Neural cell (in vitro differentiated cells): ENCODE results near the gene ANGPT4. TPM values are rescaled to one million over a fixed set of nuclear protein-coding genes. Genes with fewer than 3 reads are reported as not detected.

ENCODE experiments used
- H2AFZ ChIP-seq: fragments of 200-600, 300-800 bp; sonication (generic), shearing (Covaris generic); 2 replicates; pipeline ENCODE4 v1.6.0; 2014; ENCODE audit warnings: low read depth, mild to moderate bottlenecking, antibody characterized with exemption, low read length, moderate library complexity
- H3F3A ChIP-seq: fragments of 200-600 bp; shearing (Covaris generic); 2 replicates; pipeline ENCODE4 v1.6.1; 2016; ENCODE audit warnings: mild to moderate bottlenecking, moderate library complexity, mixed read lengths, antibody characterized with exemption, low read length; ENCODE audit not compliant: insufficient read depth, poor library complexity, severe bottlenecking
- H3K27ac ChIP-seq: fragments of 200-600, 300-800 bp; sonication (generic), shearing (Covaris generic); 2 replicates; pipeline ENCODE4 v1.5.1; 2014; ENCODE audit warnings: mild to moderate bottlenecking, low read length, moderate library complexity
- H3K27me3 ChIP-seq: fragments of 300-800, 200-600 bp; sonication (generic), shearing (Covaris generic); 2 replicates; pipeline ENCODE4 v1.6.0; 2014; ENCODE audit warnings: mild to moderate bottlenecking, low read depth, low read length, moderate library complexity; ENCODE audit not compliant: insufficient read depth
- H3K36me3 ChIP-seq: fragments of 300-800, 200-600 bp; sonication (generic), shearing (Covaris generic); 2 replicates; pipeline ENCODE4 v1.5.1; 2014; ENCODE audit warnings: mild to moderate bottlenecking, antibody characterized with exemption, low read length, moderate library complexity; ENCODE audit not compliant: insufficient read depth
- H3K4me2 ChIP-seq: fragments of 300-800, 200-600 bp; sonication (generic), shearing (Covaris generic); 2 replicates; pipeline ENCODE4 v1.6.0; 2014; ENCODE audit warnings: mild to moderate bottlenecking, low read length
- H3K4me3 ChIP-seq: fragments of 300-800, 200-600 bp; sonication (generic), shearing (Covaris generic); 2 replicates; pipeline ENCODE4 v1.5.1; 2014; ENCODE audit warnings: mild to moderate bottlenecking, low read length, moderate library complexity
- H3K79me2 ChIP-seq: fragments of 200-600 bp; shearing (Covaris generic); replicated peaks from 2 replicates; pipeline ENCODE4 v1.6.0; 2014; ENCODE audit warnings: mild to moderate bottlenecking, low read length, moderate library complexity; ENCODE audit not compliant: insufficient read depth
- H3K9ac ChIP-seq: fragments of 300-800, 200-600 bp; sonication (generic), shearing (Covaris generic); 2 replicates; pipeline ENCODE4 v1.6.1; 2016; ENCODE audit warnings: mild to moderate bottlenecking, low read length, mixed read lengths
- H3K9me2 ChIP-seq: fragments of 200-600 bp; shearing (Covaris generic); 2 replicates; pipeline ENCODE4 v1.6.1; 2016; ENCODE audit warnings: mild to moderate bottlenecking, low read length, mixed read lengths; ENCODE audit not compliant: insufficient read depth
- H3K9me3 ChIP-seq: fragments of 200-600, 300-800 bp; sonication (generic), shearing (Covaris generic); 2 replicates; pipeline ENCODE4 v1.6.1; 2016; ENCODE audit warnings: mild to moderate bottlenecking, mixed run types, low read length, moderate library complexity, mixed read lengths
- H4K20me1 ChIP-seq: fragments of 200-600 bp; shearing (Covaris generic); 2 replicates; pipeline ENCODE4 v1.6.1; 2016; ENCODE audit warnings: mild to moderate bottlenecking, mixed run types; ENCODE audit not compliant: insufficient read depth
- CTCF ChIP-seq: fragments of 450-650 bp; IDR thresholded peaks from 2 replicates; pipeline ENCODE4 v1.5.1; 2014; ENCODE audit warnings: antibody characterized with exemption, mild to moderate bottlenecking, moderate library complexity; ENCODE audit not compliant: poor library complexity, severe bottlenecking
- EP300 ChIP-seq: fragments of 450-650 bp; conservative IDR thresholded peaks from 2 replicates; pipeline ENCODE4 v1.6.1; 2014; ENCODE audit warnings: antibody characterized with exemption, mild to moderate bottlenecking, moderate library complexity; ENCODE audit not compliant: poor library complexity, severe bottlenecking
- EZH2 ChIP-seq: fragments of 200-600, 300-800 bp; shearing (Covaris generic), sonication (generic); IDR thresholded peaks from 2 replicates; pipeline ENCODE4 v1.6.1; 2014; ENCODE audit warnings: antibody characterized with exemption, low read length, borderline replicate concordance, mild to moderate bottlenecking; ENCODE audit not compliant: insufficient read depth, poor library complexity, severe bottlenecking
- MXI1 ChIP-seq: fragments of 450-650 bp; conservative IDR thresholded peaks from 2 replicates; pipeline ENCODE4 v1.6.1; 2014; ENCODE audit warnings: antibody characterized with exemption, mild to moderate bottlenecking; ENCODE audit not compliant: poor library complexity, severe bottlenecking
- POLR2AphosphoS5 ChIP-seq: IDR thresholded peaks from 2 replicates; pipeline ENCODE4 v1.6.1; 2012
- RAD21 ChIP-seq: fragments of 450-650 bp; conservative IDR thresholded peaks from 2 replicates; pipeline ENCODE4 v1.6.1; 2014; ENCODE audit warnings: antibody characterized with exemption, mild to moderate bottlenecking, moderate library complexity
- SMC3 ChIP-seq: fragments of 450-650 bp; conservative IDR thresholded peaks from 2 replicates; pipeline ENCODE4 v1.6.1; 2014; ENCODE audit warnings: antibody characterized with exemption, mild to moderate bottlenecking, moderate library complexity; ENCODE audit not compliant: poor library complexity
- TAF1 ChIP-seq: IDR thresholded peaks from 2 replicates; pipeline ENCODE4 v1.6.1; 2012; ENCODE audit warnings: low read depth
- polyA plus RNA-seq: library from polyadenylated mRNA; depleted of rRNA; stranded (reverse); fragments of >200 nt; gene quantifications from 2 replicates; pipeline ENCODE4 v1.2.3, GENCODE V29; 2014
- TF ChIP-seq, protein P1 (sequence below): IDR thresholded peaks from 2 replicates; pipeline ENCODE4 v1.6.1; 2012; ENCODE audit warnings: borderline replicate concordance

Gene ANGPT4
- polyA plus RNA-seq, 1 donor from 2014 or later, result not detected

DNA sequence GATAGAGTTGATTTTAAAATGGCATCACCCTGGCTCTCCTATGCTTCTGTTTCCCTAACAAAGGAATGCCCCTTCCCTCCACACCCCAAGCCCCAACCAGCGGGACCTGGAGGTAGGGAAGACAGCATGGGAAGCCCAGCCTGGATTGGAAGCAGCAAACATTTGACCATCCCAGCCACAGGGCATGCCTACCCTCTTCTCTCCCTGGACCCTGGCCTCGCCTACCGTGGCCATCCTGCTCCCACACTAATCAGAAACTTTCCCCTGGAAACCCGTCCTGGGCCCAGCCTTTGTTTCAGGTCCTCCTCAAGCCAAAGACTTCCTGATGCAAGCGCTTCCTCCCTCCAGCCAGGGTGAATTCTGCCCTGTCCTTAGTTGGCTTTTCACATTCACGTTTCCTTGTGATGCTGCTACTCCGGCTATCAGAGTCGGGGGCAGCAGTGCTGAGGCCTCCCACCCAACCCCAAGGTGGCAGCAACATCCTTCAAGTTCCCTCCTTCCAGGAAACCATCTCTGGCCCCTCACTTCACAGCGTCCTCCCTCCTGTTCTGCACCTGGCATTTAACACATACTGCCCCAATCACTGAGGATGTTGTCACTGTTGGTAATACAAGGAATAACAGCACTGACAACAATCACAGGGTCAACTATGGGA, 18.2 kb upstream of the ANGPT4 start:
- no peak overlapping the region for H2AFZ ChIP-seq
- H3K27me3 ChIP-seq, result no peaks in the 10 kb centered on the region
- no peaks in the 10 kb centered on the region for H3K79me2 ChIP-seq
- H3K9me2 ChIP-seq, result no peaks in the 10 kb centered on the region
- no peak for TF ChIP-seq MXI1
- TF ChIP-seq SMC3, result no peak
- TF ChIP-seq, protein P1, sequence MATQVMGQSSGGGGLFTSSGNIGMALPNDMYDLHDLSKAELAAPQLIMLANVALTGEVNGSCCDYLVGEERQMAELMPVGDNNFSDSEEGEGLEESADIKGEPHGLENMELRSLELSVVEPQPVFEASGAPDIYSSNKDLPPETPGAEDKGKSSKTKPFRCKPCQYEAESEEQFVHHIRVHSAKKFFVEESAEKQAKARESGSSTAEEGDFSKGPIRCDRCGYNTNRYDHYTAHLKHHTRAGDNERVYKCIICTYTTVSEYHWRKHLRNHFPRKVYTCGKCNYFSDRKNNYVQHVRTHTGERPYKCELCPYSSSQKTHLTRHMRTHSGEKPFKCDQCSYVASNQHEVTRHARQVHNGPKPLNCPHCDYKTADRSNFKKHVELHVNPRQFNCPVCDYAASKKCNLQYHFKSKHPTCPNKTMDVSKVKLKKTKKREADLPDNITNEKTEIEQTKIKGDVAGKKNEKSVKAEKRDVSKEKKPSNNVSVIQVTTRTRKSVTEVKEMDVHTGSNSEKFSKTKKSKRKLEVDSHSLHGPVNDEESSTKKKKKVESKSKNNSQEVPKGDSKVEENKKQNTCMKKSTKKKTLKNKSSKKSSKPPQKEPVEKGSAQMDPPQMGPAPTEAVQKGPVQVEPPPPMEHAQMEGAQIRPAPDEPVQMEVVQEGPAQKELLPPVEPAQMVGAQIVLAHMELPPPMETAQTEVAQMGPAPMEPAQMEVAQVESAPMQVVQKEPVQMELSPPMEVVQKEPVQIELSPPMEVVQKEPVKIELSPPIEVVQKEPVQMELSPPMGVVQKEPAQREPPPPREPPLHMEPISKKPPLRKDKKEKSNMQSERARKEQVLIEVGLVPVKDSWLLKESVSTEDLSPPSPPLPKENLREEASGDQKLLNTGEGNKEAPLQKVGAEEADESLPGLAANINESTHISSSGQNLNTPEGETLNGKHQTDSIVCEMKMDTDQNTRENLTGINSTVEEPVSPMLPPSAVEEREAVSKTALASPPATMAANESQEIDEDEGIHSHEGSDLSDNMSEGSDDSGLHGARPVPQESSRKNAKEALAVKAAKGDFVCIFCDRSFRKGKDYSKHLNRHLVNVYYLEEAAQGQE, result no peak
- TF ChIP-seq RAD21, result no peak
- TF ChIP-seq CTCF, result no peak
- no peak for TF ChIP-seq POLR2AphosphoS5
- TF ChIP-seq TAF1, result no peak
- no peak for TF ChIP-seq EZH2
- TF ChIP-seq EP300, result no peak
- no peak overlapping the region for H3K4me2 ChIP-seq
- H3K9ac ChIP-seq, result no peak overlapping the region
- H3K9me3 ChIP-seq, result no peaks in the 10 kb centered on the region
- H3K36me3 ChIP-seq, result no peaks in the 10 kb centered on the region
- no peak overlapping the region for H3K27ac ChIP-seq
- no peaks in the 10 kb centered on the region for H3F3A ChIP-seq
- no peaks in the 10 kb centered on the region for H4K20me1 ChIP-seq
- no peak overlapping the region for H3K4me3 ChIP-seq

DNA sequence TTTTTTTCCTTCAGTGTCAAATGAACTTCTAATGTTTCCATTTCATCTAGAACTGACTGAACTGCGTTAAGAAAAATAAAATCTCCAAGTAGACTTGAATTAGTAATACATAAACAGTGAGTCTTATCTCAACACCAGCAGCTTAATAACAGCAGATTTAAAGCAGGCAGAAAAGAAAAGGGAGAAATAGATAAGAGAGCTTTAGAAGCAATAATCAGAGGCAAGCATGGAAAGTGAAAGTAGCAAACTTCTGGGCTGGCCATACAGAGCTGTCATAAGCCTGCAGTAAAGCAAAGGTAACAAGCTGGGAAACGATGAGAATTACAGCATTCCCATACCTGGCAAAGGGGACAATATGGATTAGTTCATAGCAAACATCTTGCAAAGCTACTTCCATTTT, 16.9 kb upstream of the ANGPT4 start:
- H3K9ac ChIP-seq, result no peak overlapping the region
- no peaks in the 10 kb centered on the region for H3F3A ChIP-seq
- no peaks in the 10 kb centered on the region for H3K27me3 ChIP-seq
- TF ChIP-seq TAF1, result no peak
- TF ChIP-seq EP300, result no peak
- no peak for TF ChIP-seq RAD21
- TF ChIP-seq EZH2, result no peak
- TF ChIP-seq POLR2AphosphoS5, result no peak
- TF ChIP-seq MXI1, result no peak
- no peak for TF ChIP-seq CTCF
- no peak for TF ChIP-seq SMC3
- TF ChIP-seq, protein P1, result no peak
- H3K36me3 ChIP-seq, result no peaks in the 10 kb centered on the region
- no peak overlapping the region for H2AFZ ChIP-seq
- H3K9me3 ChIP-seq, result no peaks in the 10 kb centered on the region
- H4K20me1 ChIP-seq, result no peaks in the 10 kb centered on the region
- H3K27ac ChIP-seq, result no peak overlapping the region
- H3K79me2 ChIP-seq, result no peaks in the 10 kb centered on the region
- no peak overlapping the region for H3K4me3 ChIP-seq
- no peak overlapping the region for H3K4me2 ChIP-seq
- H3K9me2 ChIP-seq, result no peaks in the 10 kb centered on the region
